Activated B cell treated with CpG ODN at 0.5 μM for 24 hours (primary cell): ENCODE results near the gene AKAP13. TPM values are rescaled to one million over a fixed set of nuclear protein-coding genes. Genes with fewer than 3 reads are reported as not detected.

Experiments used
- ATAC-seq: fragments of 200-7000 bp; cut with Tn5 transposase; one replicate; pipeline ENCODE4 v1.10.0; 2021; ENCODE audit warnings: low read depth, mild to moderate bottlenecking, moderate library complexity
- CTCF ChIA-PET: fragments of 350-600 bp; sonication (Branson Sonifier 250); formaldehyde crosslinking; loops from one replicate; lab custom pipeline; 2021; ENCODE audit warnings: antibody characterized with exemption; lab: Charles Lee
- POLR2A ChIA-PET: fragments of 350-600 bp; sonication (Branson Sonifier 250); formaldehyde crosslinking; loops from one replicate; lab custom pipeline; 2021; ENCODE audit warnings: antibody characterized with exemption; lab: Charles Lee
- DNase-seq: peaks from one replicate; pipeline ENCODE4 v3.0.0; 2022
- H3K27ac Mint-ChIP-seq: one replicate; pipeline ENCODE4 v1.8.0; 2020; ENCODE audit warnings: mixed read lengths
- H3K27me3 Mint-ChIP-seq: one replicate; pipeline ENCODE4 v1.8.0; 2021; ENCODE audit warnings: mixed read lengths
- H3K36me3 Mint-ChIP-seq: one replicate; pipeline ENCODE4 v1.8.0; 2021; ENCODE audit warnings: low read depth, mixed read lengths
- H3K4me1 Mint-ChIP-seq: one replicate; pipeline ENCODE4 v1.8.0; 2021; ENCODE audit warnings: mixed read lengths
- H3K4me3 Mint-ChIP-seq: one replicate; pipeline ENCODE4 v1.8.0; 2020; ENCODE audit warnings: mild to moderate bottlenecking, mixed read lengths
- H3K9me3 Mint-ChIP-seq: one replicate; pipeline ENCODE4 v1.8.0; 2020; ENCODE audit warnings: mixed read lengths
- intact Hi-C: fragments of 100-400 bp; cut with micrococcal nuclease; formaldehyde crosslinking; loops from one replicate; pipeline ENCODE4 v1.15.1; 2024
- total RNA-seq: library from RNA; stranded (reverse); gene quantifications from 2 replicates; pipeline ENCODE4 v1.2.3, GENCODE V29; 2022
- TF ChIP-seq, protein P1 (sequence below): fragments of 200-600 bp; IDR thresholded peaks from one replicate; pipeline ENCODE4 v1.8.0; 2022; ENCODE audit warnings: antibody characterized with exemption, mild to moderate bottlenecking

Gene AKAP13
- total RNA-seq, 1 donor from 2014 or later = 290 TPM

GRCh38 chr15:85603703-85604102 is 223.3 kb downstream of the AKAP13 start:
- Mint-ChIP-seq H3K9me3 (no peaks in the 10 kb centered on the region), H3K36me3 (peaks cover 52% of the 10 kb centered on the region), H3K4me1 (peaks cover 5% of the 10 kb centered on the region), H3K27me3 (no peaks in the 10 kb centered on the region), H3K4me3 (no peak overlapping the region), H3K27ac (peak overlapping the region; percentile 1)
- ChIA-PET CTCF (interaction anchor here (1.6 kb wide), 1 partner anchor 48 kb away, joined by 3 read pairs; no protein-coding TSS in a partner anchor), POLR2A (no interaction called here)
- TF ChIP-seq, protein P1, sequence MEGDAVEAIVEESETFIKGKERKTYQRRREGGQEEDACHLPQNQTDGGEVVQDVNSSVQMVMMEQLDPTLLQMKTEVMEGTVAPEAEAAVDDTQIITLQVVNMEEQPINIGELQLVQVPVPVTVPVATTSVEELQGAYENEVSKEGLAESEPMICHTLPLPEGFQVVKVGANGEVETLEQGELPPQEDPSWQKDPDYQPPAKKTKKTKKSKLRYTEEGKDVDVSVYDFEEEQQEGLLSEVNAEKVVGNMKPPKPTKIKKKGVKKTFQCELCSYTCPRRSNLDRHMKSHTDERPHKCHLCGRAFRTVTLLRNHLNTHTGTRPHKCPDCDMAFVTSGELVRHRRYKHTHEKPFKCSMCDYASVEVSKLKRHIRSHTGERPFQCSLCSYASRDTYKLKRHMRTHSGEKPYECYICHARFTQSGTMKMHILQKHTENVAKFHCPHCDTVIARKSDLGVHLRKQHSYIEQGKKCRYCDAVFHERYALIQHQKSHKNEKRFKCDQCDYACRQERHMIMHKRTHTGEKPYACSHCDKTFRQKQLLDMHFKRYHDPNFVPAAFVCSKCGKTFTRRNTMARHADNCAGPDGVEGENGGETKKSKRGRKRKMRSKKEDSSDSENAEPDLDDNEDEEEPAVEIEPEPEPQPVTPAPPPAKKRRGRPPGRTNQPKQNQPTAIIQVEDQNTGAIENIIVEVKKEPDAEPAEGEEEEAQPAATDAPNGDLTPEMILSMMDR = no peak
- intact Hi-C loops = no loop called here
- ATAC-seq (no peak), DNase-seq (no peak)

DNA sequence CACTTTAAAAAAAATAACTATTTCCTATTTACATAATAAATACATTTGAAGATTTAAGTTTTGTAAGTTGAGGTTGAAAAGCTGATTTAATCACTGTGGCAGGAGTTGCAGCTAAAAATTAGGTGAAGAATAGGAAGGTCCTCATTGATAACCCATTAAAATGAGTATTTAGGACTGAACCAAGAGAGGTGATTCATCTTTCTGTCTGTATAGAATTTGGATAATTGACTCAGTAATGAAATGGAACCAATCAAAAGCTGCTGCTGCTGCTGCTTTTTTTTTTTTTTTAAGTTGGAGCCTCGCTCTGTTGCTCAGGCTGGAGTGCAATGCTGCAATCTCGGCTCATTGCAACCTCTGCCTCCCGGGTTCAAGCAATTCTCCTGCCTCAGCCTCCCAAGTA is 223.8 kb downstream of the AKAP13 start:
- ATAC-seq (no peak), DNase-seq (no peak)
- intact Hi-C loops = no loop called here
- no peak overlapping the region for H3K27ac Mint-ChIP-seq
- ChIA-PET CTCF (interaction anchor here (1.6 kb wide), 1 partner anchor 49 kb away, joined by 3 read pairs; no protein-coding TSS in a partner anchor), POLR2A (no interaction called here)
- H3K27me3 Mint-ChIP-seq = no peaks in the 10 kb centered on the region
- H3K4me3 Mint-ChIP-seq = no peak overlapping the region
- no peaks in the 10 kb centered on the region for H3K9me3 Mint-ChIP-seq
- H3K4me1 Mint-ChIP-seq = peaks cover 5% of the 10 kb centered on the region
- TF ChIP-seq, protein P1 = no peak
- peaks cover 47% of the 10 kb centered on the region for H3K36me3 Mint-ChIP-seq

DNA sequence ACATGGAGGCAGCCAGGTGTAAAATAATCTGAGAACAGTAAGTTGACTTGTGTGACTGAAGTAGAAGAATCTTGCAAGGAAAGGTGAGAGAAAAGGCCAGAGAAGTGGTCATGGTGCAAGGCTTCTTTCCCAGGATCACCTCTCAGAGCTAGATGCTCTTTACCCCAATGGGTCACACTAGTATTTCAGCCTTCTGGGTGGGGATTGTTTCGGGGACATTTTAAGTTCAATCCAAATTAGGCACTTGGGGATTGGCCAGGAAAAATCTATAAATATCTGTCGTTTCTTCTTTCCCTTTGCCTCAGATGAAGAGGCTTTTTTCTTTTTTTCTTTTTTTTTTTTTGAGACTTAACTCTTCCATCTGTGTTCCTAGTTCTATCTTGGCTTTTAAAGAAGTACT is 226.3 kb downstream of the AKAP13 start:
- DNase-seq (no peak), ATAC-seq (no peak)
- Mint-ChIP-seq H3K4me3 (no peak overlapping the region), H3K9me3 (no peaks in the 10 kb centered on the region), H3K27me3 (no peaks in the 10 kb centered on the region), H3K27ac (no peak overlapping the region), H3K4me1 (peaks cover 5% of the 10 kb centered on the region), H3K36me3 (peaks cover 47% of the 10 kb centered on the region)
- POLR2A ChIA-PET = interaction anchor here (0.7 kb wide), 1 partner anchor 54 kb away, joined by 7 read pairs; no protein-coding TSS in a partner anchor
- CTCF ChIA-PET = no interaction called here
- intact Hi-C loops = no loop called here
- TF ChIP-seq, protein P1 = no peak

GRCh38 chr15:85607141-85607806 is 226.9 kb downstream of the AKAP13 start:
- TF ChIP-seq, protein P1 = no peak
- no peak for DNase-seq
- CTCF ChIA-PET = no interaction called here
- Mint-ChIP-seq H3K27me3 (no peaks in the 10 kb centered on the region), H3K4me1 (peaks cover 5% of the 10 kb centered on the region), H3K9me3 (no peaks in the 10 kb centered on the region), H3K36me3 (peaks cover 50% of the 10 kb centered on the region), H3K4me3 (no peak overlapping the region), H3K27ac (no peak overlapping the region)
- POLR2A ChIA-PET = interaction anchor here (0.7 kb wide), 1 partner anchor 54 kb away, joined by 7 read pairs; no protein-coding TSS in a partner anchor
- intact Hi-C loops = no loop called here
- ATAC-seq = no peak

GRCh38 chr15:85607842-85608241 is 227.4 kb downstream of the AKAP13 start:
- no peak overlapping the region for H3K4me3 Mint-ChIP-seq
- H3K9me3 Mint-ChIP-seq = no peaks in the 10 kb centered on the region
- CTCF ChIA-PET = no interaction called here
- DNase-seq = no peak
- intact Hi-C loops = no loop called here
- H3K27ac Mint-ChIP-seq = no peak overlapping the region
- H3K27me3 Mint-ChIP-seq = no peaks in the 10 kb centered on the region
- ATAC-seq = no peak
- POLR2A ChIA-PET = no interaction called here
- peaks cover 46% of the 10 kb centered on the region for H3K36me3 Mint-ChIP-seq
- TF ChIP-seq, protein P1 = no peak
- H3K4me1 Mint-ChIP-seq = peaks cover 5% of the 10 kb centered on the region
